DOHH2 (cell line): ENCODE measurements around the gene RXRA.

Experiments
- H3F3A ChIP-seq: fragments of 200-600 bp; sonication (generic), shearing (Covaris generic); 2 replicates; pipeline ENCODE4 v1.6.0; 2016; ENCODE audit warnings: antibody characterized with exemption, mild to moderate bottlenecking; ENCODE audit not compliant: control insufficient read depth, insufficient read depth
- H3K27ac ChIP-seq: fragments of 200-600 bp; sonication (generic); 2 replicates; pipeline ENCODE4 v1.5.1; 2014; ENCODE audit warnings: low read depth, mild to moderate bottlenecking, low read length, moderate library complexity
- H3K27me3 ChIP-seq: fragments of 200-600 bp; sonication (generic); 2 replicates; pipeline ENCODE4 v1.6.1; 2014; ENCODE audit warnings: mild to moderate bottlenecking, low read length, mixed read lengths; ENCODE audit not compliant: control insufficient read depth
- H3K36me3 ChIP-seq: fragments of 200-600 bp; sonication (generic); 2 replicates; pipeline ENCODE4 v1.6.1; 2014; ENCODE audit warnings: mild to moderate bottlenecking, low read length, moderate library complexity, mixed read lengths; ENCODE audit not compliant: control insufficient read depth
- H3K4me1 ChIP-seq: fragments of 200-600 bp; sonication (generic); 2 replicates; pipeline ENCODE4 v1.6.1; 2014; ENCODE audit warnings: mild to moderate bottlenecking, low read length, mixed read lengths; ENCODE audit not compliant: control insufficient read depth
- H3K4me2 ChIP-seq: fragments of 200-600 bp; sonication (generic); 2 replicates; pipeline ENCODE4 v1.6.0; 2014; ENCODE audit warnings: mild to moderate bottlenecking, low read length, moderate library complexity
- H3K4me3 ChIP-seq: fragments of 200-600 bp; sonication (generic); 2 replicates; pipeline ENCODE4 v1.5.1; 2014; ENCODE audit warnings: mild to moderate bottlenecking, low read length, mixed read lengths
- H3K79me2 ChIP-seq: fragments of 200-600 bp; sonication (generic); 2 replicates; pipeline ENCODE4 v1.6.1; 2014; ENCODE audit warnings: mild to moderate bottlenecking, low read length, mixed read lengths; ENCODE audit not compliant: control insufficient read depth
- H3K9me2 ChIP-seq: fragments of 200-600 bp; sonication (generic); replicated peaks from 2 replicates; pipeline ENCODE4 v1.6.1; 2014; ENCODE audit warnings: mild to moderate bottlenecking, low read length, mixed read lengths; ENCODE audit not compliant: control insufficient read depth
- H3K9me3 ChIP-seq: fragments of 200-600 bp; sonication (generic); 2 replicates; pipeline ENCODE4 v1.6.1; 2014; ENCODE audit warnings: antibody characterized with exemption, low read length, mixed read lengths; ENCODE audit not compliant: control insufficient read depth, insufficient read depth
- H4K20me1 ChIP-seq: fragments of 200-600 bp; sonication (generic); 2 replicates; pipeline ENCODE4 v1.6.0; 2014; ENCODE audit warnings: low read depth, mild to moderate bottlenecking, antibody characterized with exemption, low read length, moderate library complexity; ENCODE audit not compliant: control insufficient read depth, insufficient read depth
- CTCF ChIP-seq: fragments of 200-600 bp; sonication (generic); IDR thresholded peaks from one replicate; pipeline ENCODE4 v1.5.1; 2014; ENCODE audit warnings: antibody characterized with exemption, mild to moderate bottlenecking, low read depth, low read length; ENCODE audit not compliant: poor library complexity, severe bottlenecking
- EZH2phosphoT487 ChIP-seq: fragments of 200-600 bp; sonication (generic); IDR thresholded peaks from 2 replicates; pipeline ENCODE4 v1.6.1; 2017; ENCODE audit warnings: borderline replicate concordance, mild to moderate bottlenecking, antibody characterized with exemption, low read length, moderate library complexity, mixed read lengths

The RXRA gene

GRCh38 chr9:134294153-134295071 lies 31.8 kb upstream of the RXRA start:
- H3K4me3 ChIP-seq = no peak overlapping the region
- no peaks in the 10 kb centered on the region for H3K79me2 ChIP-seq
- no peaks in the 10 kb centered on the region for H3K9me3 ChIP-seq
- H4K20me1 ChIP-seq = no peaks in the 10 kb centered on the region
- no peaks in the 10 kb centered on the region for H3K4me1 ChIP-seq
- no peaks in the 10 kb centered on the region for H3K36me3 ChIP-seq
- no peak overlapping the region for H3K4me2 ChIP-seq
- H3F3A ChIP-seq = no peaks in the 10 kb centered on the region
- H3K27ac ChIP-seq = no peak overlapping the region
- TF ChIP-seq EZH2phosphoT487 (no peak), CTCF (no peak)
- no peaks in the 10 kb centered on the region for H3K9me2 ChIP-seq
- no peaks in the 10 kb centered on the region for H3K27me3 ChIP-seq

- Histone ChIP-seq H3K27ac (no peak overlapping the region), H3K4me1 (no peaks in the 10 kb centered on the region), H3K4me2 (no peak overlapping the region), H3K27me3 (no peaks in the 10 kb centered on the region), H3K4me3 (no peak overlapping the region), H3K9me2 (no peaks in the 10 kb centered on the region), H3K79me2 (no peaks in the 10 kb centered on the region), H3K9me3 (no peaks in the 10 kb centered on the region), H3K36me3 (no peaks in the 10 kb centered on the region), H4K20me1 (no peaks in the 10 kb centered on the region), H3F3A (no peaks in the 10 kb centered on the region)
- TF ChIP-seq CTCF (no peak), EZH2phosphoT487 (no peak)
Observed at GRCh38 chr9:134295101-134295745, 31.0 kb upstream of the RXRA start.

- TF ChIP-seq CTCF = no peak
- TF ChIP-seq EZH2phosphoT487 = no peak
- H3K27me3 ChIP-seq = no peaks in the 10 kb centered on the region
- no peaks in the 10 kb centered on the region for H3K9me2 ChIP-seq
Observed at GRCh38 chr9:134295746-134296250, 30.5 kb upstream of the RXRA start.

More at GRCh38 chr9:134295746-134296250, 30.5 kb upstream of the RXRA start:
- H3K4me3 ChIP-seq = no peak overlapping the region
- no peaks in the 10 kb centered on the region for H3K9me3 ChIP-seq
- no peaks in the 10 kb centered on the region for H3K79me2 ChIP-seq
- no peaks in the 10 kb centered on the region for H3F3A ChIP-seq
- no peak overlapping the region for H3K4me2 ChIP-seq
- no peaks in the 10 kb centered on the region for H3K4me1 ChIP-seq
- H3K27ac ChIP-seq = no peak overlapping the region
- H3K36me3 ChIP-seq = no peaks in the 10 kb centered on the region
- no peaks in the 10 kb centered on the region for H4K20me1 ChIP-seq
